GM10266 (cell line): ENCODE data around the gene MARCHF9.

ENCODE experiments used
- DNase-seq: peaks from one replicate; pipeline ENCODE4 v3.0.0; 2012; ENCODE audit errors: extremely low spot score
- TF ChIP-seq, protein P1 (sequence below): IDR thresholded peaks from 2 replicates; pipeline ENCODE4 v1.5.1; 2012; ENCODE audit warnings: mild to moderate bottlenecking, low read depth; ENCODE audit not compliant: control insufficient read depth, insufficient read depth; ENCODE audit errors: missing control alignments

Gene MARCHF9

DNA sequence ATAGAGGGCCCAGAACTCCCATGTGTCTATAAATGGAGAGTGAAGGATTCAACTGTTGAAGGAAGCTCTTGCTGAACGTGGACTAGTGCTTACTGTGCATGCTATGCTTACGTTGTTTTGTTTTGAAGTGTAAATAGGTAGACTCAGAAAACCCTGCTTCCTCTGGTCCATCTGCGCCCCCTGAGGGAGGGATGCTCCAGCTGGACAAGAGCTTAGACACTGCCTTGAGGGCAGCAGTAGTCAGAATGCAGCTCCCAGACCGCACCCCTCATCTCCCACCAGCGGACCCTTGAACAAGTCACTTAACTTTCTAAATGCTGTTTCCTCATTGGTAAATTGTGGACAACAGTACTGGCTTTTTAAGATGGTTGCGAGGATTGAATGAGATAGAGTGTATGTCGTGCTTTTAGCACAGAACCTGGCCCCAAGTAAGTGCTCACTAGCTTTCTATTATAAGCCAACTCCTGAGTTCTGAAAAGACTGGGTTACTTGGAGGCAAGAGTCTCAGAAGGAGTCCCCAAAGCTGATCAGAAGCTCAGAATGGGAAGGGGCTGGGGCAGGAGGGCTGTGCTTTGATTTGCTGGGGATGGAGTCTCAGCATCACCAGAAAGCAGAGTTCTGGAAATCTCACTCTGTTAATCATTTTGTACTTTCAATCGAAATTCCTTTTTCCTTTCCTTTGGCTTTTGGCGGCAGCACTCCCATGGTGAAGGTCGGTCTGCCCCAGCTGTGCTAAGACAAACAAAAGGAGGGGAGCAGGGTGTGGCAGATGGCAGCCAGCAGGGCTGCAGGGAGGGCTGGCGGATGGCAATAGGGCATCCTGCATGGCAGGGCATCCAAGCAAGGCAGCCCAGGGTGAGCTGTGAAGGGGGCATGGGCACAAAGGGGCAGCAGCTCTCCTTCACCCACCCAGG, 31.9 kb upstream of the MARCHF9 start:
- no peak for DNase-seq
- TF ChIP-seq, protein P1, sequence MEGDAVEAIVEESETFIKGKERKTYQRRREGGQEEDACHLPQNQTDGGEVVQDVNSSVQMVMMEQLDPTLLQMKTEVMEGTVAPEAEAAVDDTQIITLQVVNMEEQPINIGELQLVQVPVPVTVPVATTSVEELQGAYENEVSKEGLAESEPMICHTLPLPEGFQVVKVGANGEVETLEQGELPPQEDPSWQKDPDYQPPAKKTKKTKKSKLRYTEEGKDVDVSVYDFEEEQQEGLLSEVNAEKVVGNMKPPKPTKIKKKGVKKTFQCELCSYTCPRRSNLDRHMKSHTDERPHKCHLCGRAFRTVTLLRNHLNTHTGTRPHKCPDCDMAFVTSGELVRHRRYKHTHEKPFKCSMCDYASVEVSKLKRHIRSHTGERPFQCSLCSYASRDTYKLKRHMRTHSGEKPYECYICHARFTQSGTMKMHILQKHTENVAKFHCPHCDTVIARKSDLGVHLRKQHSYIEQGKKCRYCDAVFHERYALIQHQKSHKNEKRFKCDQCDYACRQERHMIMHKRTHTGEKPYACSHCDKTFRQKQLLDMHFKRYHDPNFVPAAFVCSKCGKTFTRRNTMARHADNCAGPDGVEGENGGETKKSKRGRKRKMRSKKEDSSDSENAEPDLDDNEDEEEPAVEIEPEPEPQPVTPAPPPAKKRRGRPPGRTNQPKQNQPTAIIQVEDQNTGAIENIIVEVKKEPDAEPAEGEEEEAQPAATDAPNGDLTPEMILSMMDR, result no peak

DNA sequence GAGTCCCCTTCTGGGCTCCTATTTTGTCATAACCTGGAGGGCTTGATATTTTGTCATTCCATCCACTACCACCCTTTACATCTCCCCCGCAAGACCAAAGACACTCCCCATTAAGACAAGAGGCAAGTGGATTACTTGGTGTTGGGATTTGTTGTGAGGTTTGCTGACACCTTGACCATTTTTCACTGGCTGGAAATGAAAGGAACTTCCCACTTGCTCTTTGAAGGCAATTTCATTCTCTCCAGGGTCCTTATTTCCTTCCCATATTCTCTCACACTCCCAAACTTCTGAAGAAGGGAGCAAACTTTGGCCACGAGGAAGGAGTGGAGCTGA, 31.3 kb upstream of the MARCHF9 start:
- DNase-seq, result peak; percentile 16
- TF ChIP-seq, protein P1, result no peak

DNA sequence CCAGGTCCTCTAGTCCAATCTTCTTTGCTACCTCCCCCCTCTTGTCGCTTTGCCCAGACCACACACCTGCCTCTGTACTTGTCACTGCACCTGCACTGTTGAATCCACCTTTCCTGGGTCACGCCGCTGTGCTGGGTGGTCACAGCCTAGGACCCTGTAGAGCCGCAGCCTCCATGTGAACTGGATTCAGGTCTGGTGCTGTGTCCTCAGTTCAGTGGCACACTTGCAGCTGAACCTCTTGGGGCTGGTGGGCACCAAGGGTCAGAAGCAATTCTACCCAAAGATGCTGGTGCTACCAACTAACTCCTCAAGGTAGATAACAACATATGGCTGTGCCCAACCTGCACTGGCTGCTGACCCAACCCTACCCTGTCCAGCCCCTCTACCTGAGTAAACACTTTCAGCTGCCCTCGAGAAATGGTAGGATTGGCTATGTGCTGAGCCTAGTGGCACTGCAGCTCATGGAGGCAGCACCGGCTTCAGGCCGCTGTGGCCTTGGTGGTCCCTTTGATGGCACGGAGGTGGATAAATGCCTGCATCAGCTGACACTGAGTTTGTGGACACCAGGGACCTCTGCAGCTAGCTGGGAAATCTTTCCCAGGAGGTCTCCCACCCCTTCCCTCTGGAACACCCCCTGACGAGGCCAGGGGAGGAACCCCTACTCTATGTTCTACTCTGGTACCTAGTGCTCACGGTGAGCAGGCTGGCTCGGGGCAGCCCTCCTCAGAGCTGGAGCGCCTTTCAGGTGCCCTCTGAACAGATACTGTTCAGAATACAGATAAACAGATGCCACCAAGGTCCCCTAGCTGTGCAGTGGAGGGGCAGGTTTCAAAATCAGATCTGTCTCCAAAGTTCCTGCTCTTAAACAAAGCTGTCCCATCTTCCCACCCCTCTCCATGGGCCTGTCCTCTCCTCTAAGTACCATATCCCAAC, 30.6 kb upstream of the MARCHF9 start:
- DNase-seq, result peak; percentile 20
- TF ChIP-seq, protein P1, result no peak

DNA sequence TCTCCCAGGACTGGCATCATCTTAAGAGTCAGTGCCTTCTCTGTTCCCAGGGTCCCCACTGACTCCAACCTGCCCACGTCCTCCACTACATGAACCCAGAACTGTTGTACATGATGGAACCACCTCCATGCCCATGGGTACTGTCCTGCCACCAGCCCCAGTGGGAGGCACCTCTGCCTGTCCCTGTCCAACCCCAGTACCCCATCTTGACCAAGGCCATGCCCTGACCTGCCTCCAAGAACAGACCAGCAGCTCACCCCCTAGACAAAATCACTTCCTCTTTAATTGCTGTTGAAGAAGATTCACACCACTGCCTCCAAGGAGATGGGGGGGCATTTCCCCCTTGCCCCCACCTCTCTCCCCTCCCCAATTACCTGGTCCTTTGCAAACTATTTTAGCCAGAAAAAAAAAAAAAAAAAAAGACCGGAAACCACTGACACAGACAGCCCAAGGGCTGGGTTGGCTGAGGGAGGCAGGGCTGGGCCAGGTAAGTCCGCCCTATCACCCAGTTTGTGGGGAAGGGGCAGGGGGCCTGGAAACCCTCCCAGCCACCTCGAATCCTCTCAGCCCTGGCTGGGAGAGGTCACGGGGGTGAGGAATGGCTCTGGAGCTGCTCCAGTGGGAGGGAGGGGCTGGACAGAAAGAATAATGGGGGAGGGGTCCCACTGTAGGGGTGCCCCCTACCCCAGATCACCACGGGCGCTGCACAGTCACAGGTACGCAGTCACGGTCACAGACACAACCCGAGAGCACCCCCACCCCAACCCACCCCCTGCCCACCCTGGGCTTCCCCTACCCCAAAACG, 29.8 kb upstream of the MARCHF9 start:
- TF ChIP-seq, protein P1, result no peak
- no peak for DNase-seq

DNA sequence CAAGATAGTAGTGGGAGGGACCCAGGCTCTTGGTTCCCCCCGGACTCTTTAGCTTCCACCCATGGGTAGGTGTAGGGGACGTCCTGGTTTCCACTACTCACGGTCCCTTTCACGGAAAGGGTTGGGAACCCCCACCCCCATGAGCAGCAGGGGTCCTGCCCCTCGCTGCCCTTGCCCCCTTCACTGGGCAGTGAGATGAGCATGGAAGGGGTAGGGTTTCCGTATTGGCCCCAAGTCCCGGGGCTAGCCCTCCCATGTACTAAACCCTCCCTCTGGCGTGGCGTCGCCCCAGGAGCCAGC, 29.1 kb upstream of the MARCHF9 start:
- peak; percentile 37 for DNase-seq
- TF ChIP-seq, protein P1, result no peak

DNA sequence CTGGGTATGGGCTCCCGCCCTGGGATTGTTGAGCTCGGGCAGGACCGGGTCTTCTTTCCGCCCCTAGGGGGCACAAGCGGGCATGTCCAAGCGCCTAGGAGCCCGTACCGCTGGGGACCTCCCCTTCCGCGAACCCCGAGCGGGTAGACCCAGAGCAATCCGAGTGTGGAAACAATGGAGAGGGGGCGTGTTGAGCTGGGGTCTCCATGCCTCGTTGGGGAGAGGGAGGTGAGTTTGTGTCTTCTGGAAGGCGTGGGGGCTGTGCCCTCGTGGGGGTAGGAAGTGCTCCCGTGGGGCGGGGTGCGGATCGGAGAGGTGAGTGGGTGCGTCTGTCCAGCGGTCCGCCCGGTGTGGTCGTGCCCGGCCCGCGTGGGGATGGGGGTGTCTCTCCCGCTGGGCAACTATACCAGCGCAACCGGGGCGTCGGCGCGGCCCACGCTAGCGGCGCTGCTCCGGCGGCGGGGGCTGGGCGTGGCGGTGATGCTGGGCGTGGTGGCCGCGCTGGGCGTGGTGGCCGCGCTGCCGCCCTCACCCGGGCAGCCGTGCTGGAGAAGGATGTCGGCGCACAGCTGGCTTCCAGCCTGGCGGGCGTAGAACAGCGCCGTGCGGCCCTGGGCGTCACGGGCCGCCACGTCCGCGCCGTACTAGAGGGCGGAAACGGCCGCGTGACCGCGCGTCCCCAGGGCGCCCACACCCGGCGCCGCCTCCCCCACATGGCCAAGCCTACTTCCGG, 28.6 kb upstream of the MARCHF9 start:
- TF ChIP-seq, protein P1, result no peak
- no peak for DNase-seq
